HK-2 (cell line): ENCODE measurements around the gene IQCF2.
"Not testable (repeated sequence)": the region's sequence is repeated elsewhere in the genome, so short reads cannot be mapped to it uniquely, and the experiment has no call there.

Source experiments
- DNase-seq: peaks from one replicate; pipeline ENCODE4 v3.0.0-alpha.2; 2018; ENCODE audit not compliant: unreplicated experiment

IQCF2 gene

GRCh38 chr3:51860703-51861665 lies at the start of gene IQCF2:
IQCF2 (plus strand) TSS chr3:51861615; CDS start chr3:51861667, 52 bp downstream.
- no peak for DNase-seq

GRCh38 chr3:51813539-51813938 lies 47.9 kb upstream of the IQCF2 start:
- no peak for DNase-seq

DNA sequence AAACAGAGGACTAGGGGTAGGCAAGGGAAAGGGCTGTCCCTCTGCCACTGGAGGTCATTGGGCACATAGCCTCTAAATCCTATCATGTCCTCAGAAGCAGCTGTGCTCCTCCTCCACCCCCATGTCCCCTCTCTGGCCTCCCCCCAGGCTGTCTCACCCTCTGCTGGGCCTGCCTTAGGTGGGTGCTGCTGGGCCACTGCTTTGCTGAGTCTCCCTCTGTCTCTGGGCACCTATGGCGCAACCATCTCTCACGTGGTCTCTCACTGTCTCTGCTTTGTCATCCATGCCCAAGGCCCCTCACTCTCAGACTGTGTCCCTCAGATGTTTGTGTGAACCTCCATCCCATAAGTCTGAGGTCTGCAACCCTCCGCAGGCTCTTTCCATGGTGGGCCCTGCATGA lies 47.4 kb upstream of the IQCF2 start:
- DNase-seq, result no peak

GRCh38 chr3:51815614-51816013 lies 45.8 kb upstream of the IQCF2 start:
- no peak for DNase-seq

DNA sequence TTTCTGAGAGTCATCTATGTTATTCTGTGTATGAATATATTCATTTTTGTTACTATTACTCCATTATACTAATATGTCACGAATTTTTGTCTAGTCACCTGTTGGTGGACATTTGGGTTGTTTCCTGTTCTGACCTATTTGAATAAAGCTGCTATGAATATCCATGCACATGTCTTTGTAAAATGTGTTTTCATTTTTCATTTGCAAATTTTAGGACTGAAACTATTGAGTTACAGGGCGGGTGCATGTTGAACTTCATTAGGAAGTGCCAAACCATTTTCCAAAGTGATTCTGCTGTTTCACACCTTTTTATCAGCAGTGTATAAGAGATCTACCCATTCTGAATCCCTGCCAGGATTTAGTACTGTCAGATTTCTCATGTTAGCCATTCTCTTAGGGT lies 44.7 kb upstream of the IQCF2 start:
- DNase-seq, result no peak

DNA sequence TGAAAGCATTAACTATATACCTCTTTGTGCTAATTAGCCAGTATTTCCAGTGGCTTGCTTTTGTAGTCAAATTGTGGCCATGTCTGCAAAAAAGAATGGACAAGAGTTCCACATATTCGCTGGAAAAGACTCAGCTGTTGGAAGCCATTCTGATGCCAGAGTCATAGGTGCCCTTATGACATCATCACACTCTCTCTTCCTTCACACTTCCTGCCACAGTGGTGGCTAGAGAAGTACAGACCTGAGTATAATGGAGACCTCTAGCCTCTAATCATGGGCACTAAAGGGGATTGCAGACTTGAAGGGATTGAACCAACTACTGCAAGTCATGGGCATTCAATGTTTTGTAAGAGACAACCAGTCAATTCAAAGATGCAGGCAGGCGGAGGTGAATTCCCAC lies 44.0 kb upstream of the IQCF2 start:
- no peak for DNase-seq

- DNase-seq, result no peak
These were observed 42.3 kb upstream of the IQCF2 start for GRCh38 chr3:51819151-51819550.

DNA sequence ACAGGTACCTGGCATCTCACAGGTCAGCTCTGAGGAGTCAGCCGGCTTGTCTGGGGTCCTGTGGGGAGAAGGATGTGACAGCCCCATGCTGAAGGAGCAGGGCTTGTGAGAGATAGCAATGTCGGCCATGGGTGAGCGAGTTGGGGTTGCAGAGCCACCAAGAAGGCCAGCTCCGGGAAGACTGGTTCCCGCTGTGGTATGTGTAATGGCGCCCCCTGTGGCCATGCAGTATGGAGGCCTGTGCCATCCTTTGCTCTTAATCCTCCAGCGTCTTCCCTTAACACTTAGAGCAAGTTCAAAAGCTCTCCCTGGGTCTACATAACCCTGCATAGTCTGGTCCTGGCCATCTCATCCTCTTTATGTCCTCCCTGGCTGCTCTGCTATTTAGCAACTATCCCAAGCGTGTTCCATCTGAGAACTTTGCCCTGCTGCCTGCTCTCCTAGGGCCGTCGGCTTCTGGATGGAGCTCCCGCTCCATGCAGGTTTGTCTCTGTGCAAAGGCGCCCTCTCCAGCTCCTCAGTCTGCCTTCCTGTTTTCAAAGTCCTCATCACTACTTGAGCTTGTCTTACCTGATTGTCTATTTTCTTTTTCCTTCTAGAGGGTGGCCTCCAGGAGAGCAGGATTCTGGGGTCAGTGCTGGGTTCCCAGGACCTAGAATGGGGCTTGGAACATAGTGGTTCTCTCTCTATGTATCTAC lies 41.6 kb upstream of the IQCF2 start:
- DNase-seq, result no peak

DNA sequence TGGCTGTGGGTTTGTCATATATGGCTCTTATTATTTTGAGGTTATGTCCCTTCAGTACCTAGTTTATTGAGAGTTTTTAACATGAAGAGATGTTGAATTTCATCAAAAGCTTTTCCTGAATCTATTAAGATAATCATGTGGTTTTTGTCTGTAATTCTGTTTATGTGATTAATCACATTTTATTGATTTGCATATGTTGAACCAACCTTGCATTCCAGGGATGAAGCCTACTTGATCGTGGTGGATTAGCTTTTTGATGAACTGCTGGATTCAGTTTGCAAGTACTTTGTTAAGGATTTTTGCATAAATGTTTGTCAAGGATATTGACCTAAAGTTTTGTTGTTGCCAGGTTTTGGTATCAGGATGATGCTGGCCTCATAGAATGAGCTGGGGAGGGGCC lies 33.1 kb upstream of the IQCF2 start:
- no peak for DNase-seq

DNA sequence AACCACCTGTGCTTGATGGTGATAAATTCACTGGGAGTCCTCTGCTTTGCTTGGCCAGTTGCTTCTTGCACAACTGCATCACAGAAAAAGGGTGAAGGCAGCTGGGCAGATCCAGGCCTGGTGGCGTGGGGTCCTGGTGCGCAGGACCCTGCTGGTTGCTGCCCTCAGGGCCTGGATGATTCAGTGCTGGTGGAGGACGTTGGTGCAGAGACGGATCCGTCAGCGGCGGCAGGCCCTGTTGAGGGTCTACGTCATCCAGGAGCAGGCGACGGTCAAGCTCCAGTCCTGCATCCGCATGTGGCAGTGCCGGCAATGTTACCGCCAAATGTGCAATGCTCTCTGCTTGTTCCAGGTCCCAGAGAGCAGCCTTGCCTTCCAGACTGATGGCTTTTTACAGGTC lies 31.1 kb upstream of the IQCF2 start:
- DNase-seq, result no peak

DNA sequence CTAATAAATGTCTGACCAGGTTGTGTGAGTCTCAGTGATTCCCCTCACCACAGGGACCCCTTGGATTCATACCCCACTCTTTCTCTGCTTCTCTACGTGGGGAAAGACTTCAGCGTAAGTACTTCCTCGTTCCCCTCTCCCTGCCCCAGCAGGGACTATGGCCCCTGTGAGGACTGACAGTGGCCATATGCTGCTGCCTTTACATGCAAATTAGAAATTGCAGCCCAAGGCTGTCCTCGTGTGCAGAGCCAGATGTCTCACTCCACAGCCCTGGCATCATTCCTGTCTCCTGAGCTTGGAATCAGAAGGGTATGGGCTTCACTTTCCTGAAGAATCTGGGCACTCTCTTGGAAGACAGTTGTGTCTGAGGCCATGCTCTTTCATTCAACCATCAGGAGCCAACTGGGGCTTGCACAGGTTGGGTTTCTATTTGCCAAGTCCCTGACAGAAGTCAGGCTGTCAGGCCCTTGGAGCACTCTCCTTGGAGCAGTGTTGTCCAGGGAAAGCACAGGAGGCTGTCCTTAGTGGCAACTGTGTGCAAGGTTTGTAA lies 30.5 kb upstream of the IQCF2 start:
- no peak for DNase-seq

DNA sequence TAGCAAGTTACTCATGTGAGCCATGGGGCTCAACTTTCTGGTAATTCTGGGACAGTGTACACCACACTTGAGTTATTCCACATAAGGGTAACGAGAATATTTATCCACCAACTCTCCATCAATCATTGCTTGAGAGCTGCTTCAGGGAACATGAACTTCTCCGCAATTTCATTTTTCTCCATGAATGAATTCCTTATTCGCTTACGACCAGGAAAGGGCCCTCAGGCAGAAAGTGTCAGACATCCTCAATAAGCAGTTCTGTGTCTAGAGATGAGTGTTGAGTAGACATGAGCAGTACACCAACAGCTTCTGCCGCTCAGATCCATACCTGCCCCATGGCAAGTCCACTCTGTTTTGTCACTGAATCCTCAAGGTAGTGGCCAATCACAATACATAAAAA lies 24.8 kb upstream of the IQCF2 start:
- no peak for DNase-seq

- no peak for DNase-seq
These were observed 16.3 kb upstream of the IQCF2 start for GRCh38 chr3:51845129-51845528.

GRCh38 chr3:51855411-51855810 lies 6.0 kb upstream of the IQCF2 start:
- DNase-seq, result not testable (repeated sequence)

DNA sequence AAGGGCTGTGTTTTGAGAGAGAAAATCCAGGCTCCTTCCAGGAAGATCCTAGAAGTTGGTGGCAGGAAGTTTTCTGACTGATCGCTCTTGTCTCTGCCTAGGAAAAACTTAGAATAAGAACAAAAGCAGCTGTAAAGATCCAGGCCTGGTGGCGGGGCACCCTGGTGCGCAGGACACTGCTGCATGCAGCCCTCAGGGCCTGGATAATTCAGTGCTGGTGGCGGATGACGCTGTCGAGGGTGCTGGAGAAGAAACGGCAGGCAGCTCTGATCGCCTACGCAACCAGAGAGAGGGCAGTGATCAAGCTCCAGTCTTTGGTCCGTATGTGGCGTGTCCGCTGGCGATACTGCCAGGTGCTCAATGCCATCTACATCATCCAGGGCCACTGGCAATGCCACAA lies 1.5 kb downstream of the IQCF2 start:
- no peak for DNase-seq

GRCh38 chr3:51868896-51869295 lies 7.5 kb downstream of the IQCF2 start:
- not testable (repeated sequence) for DNase-seq

GRCh38 chr3:51869304-51869703 lies 7.9 kb downstream of the IQCF2 start:
- DNase-seq, result no peak

GRCh38 chr3:51873253-51873766 lies 11.9 kb downstream of the IQCF2 start:
- no peak for DNase-seq

DNA sequence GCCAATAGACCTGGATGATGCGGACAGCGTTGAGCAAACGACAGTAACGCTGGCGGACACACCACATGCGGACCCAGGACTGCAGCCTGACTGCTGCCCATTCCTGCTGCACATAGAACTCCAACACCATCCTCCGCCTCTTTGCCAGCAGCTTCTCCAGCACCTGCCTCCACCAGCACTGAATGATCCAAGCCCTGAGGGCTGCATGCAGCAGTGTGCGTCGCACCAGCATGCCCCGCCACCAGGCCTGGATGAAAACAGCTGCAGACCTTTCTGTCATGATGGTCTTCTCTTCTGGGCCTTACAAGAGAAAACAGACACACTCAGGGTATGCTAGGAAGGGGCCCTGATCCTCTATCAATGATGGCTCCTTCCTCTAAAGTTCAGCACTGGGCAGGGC lies 12.5 kb downstream of the IQCF2 start:
- no peak for DNase-seq

DNA sequence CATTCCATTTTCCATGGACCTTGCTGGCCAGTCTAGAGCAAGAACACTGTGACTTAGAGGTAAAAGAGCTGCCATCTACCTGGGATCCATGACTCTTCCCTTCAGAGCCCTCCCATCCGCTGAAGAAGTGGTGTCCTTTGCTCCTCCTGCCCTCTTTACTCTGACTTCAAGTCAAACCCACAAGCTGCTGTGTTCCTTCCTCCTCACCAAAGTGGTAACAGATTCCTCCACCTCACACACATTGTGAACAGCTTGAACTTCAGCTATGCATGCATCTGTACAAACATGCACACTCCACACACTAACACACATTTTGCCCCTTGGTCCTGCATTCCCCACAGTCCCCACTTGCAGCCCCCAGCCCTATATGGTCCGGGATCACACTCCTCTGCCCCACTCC lies 13.0 kb downstream of the IQCF2 start:
- no peak for DNase-seq

DNA sequence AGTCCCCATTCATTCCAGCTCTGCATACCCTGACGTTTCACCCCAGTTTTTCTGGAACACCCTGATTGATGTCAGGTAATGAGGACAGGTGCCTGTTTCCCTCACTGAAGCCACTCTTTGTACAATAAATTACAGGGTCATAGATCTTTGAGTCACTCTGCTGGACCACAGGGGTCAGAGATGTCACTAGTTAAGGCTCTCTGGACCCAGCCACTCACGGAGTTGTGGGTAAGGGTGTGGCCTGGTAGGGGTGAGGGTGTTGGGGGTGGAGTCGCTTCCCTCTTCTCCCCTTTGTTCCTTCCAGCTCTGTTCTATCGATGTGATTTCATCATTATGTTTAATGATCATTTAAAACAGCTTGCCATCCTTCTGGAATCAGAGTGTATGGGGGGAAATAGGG lies 13.5 kb downstream of the IQCF2 start:
- DNase-seq, result no peak

GRCh38 chr3:51875501-51875900 lies 14.1 kb downstream of the IQCF2 start, which contains the start of gene IQCF5:
IQCF5 (minus strand) TSS chr3:51875601; CDS start chr3:51875531, 70 bp downstream.
- DNase-seq, result no peak
